Measurements from ENCODE around the gene PARP12.

DNA sequence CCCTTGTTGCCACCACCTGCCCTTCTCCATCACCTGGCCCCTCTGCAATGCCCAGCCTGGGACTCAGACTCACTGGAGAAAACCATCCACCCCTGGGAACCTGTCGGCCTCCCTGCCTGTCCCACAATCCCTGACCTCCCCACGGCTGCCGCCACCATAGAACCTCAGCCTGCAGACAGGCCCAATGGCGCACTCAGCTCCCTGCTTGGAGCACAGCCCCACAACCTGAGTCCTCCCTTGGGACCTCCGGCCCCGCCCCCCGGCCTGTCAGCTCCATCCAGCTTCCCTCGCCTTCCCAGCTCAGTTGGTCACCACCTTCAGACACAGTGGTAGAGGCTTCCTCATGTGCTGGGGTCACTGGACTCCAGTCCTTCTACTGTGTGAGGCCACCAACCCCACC, 41.1 kb downstream of the PARP12 start:
- TF ChIP-seq ZNF274 (IDR thresholded peaks at IDR 0.05; ENCODE audit: low read depth, low read length) (no peak), SUZ12 (IDR thresholded peaks at IDR 0.05; ENCODE audit: extremely low read depth, insufficient read depth, insufficient read length) (no peak), YY1 (IDR thresholded peaks at IDR 0.05; ENCODE audit: insufficient read depth, insufficient read length) (no peak)
